HuH-7 (cell line): ENCODE measurements around the gene COBL.
A peak's percentile ranks its signal among the peaks of the same experiment; 100 is the strongest.

ENCODE experiments used
- DNase-seq: peaks from one replicate; pipeline ENCODE4 v3.0.0; 2011; ENCODE audit warnings: low spot score

COBL gene

GRCh38 chr7:51075681-51076580 lies 240.7 kb downstream of the COBL start:
- no peak for DNase-seq

GRCh38 chr7:51073171-51073570 lies 243.4 kb downstream of the COBL start:
- no peak for DNase-seq

- no peak for DNase-seq
Observed at GRCh38 chr7:51072281-51072680, 244.3 kb downstream of the COBL start.

- DNase-seq, result no peak
Observed at GRCh38 chr7:51071427-51071826, 245.2 kb downstream of the COBL start.

GRCh38 chr7:51070151-51070550 lies 246.5 kb downstream of the COBL start:
- DNase-seq, result no peak

- no peak for DNase-seq
Observed at GRCh38 chr7:51069411-51070083, 247.1 kb downstream of the COBL start.

GRCh38 chr7:51068401-51068800 lies 248.2 kb downstream of the COBL start:
- DNase-seq, result no peak

GRCh38 chr7:51067757-51068156 lies 248.9 kb downstream of the COBL start:
- DNase-seq, result peak; percentile 67

GRCh38 chr7:51067258-51067657 lies 249.4 kb downstream of the COBL start:
- DNase-seq, result no peak

GRCh38 chr7:51066405-51066882 lies 250.2 kb downstream of the COBL start:
- peak; percentile 29 for DNase-seq

- DNase-seq, result no peak
Observed at GRCh38 chr7:51065766-51066165, 250.8 kb downstream of the COBL start.

- DNase-seq, result no peak
Observed at GRCh38 chr7:51064688-51065087, 251.9 kb downstream of the COBL start.

- DNase-seq, result no peak
Observed at GRCh38 chr7:51062222-51062987, 254.2 kb downstream of the COBL start.

- DNase-seq, result no peak
Observed at GRCh38 chr7:51060536-51060935, 256.1 kb downstream of the COBL start.

- DNase-seq, result no peak
Observed at GRCh38 chr7:51059504-51060142, 257.0 kb downstream of the COBL start.

- no peak for DNase-seq
Observed at GRCh38 chr7:51058764-51059163, 257.8 kb downstream of the COBL start.

- no peak for DNase-seq
Observed at GRCh38 chr7:51055039-51055840, 261.4 kb downstream of the COBL start.

GRCh38 chr7:51054231-51054630 lies 262.4 kb downstream of the COBL start:
- no peak for DNase-seq

- no peak for DNase-seq
Observed at GRCh38 chr7:51053160-51053925, 263.3 kb downstream of the COBL start.

GRCh38 chr7:51046482-51046881 lies 270.1 kb downstream of the COBL start:
- no peak for DNase-seq
